Measurements from ENCODE around the gene KRTAP10-12.

- TF ChIP-seq CTCF (IDR thresholded peaks at IDR 0.05), result no peak
- no peak for TF ChIP-seq EZH2phosphoT487 (IDR thresholded peaks at IDR 0.05)
Observed at GRCh38 chr21:44706026-44706705, 9.2 kb downstream of the KRTAP10-12 start.

Measured in neural progenitor cell (in vitro differentiated cells).